Spleen (tissue), 11 donors: Measurements from ENCODE around the gene UTS2B. TPM values are rescaled to one million over a fixed set of nuclear protein-coding genes. Genes with fewer than 3 reads are reported as not detected.

ENCODE experiments used
- DNase-seq: peaks from one replicate; pipeline ENCODE4 v3.0.0-alpha.2; 2020
- H3K27ac ChIP-seq, 8 donors: fragments of 200-600 bp; sonication (generic) in 7 of 8; 1 replicate in 4 of 8; 2 replicates in 4 of 8; pipeline versions ENCODE4 v1.5.0 to v1.8.0; 2016 to 2021; ENCODE audit warnings: inconsistent platforms in 4 of 8, mild to moderate bottlenecking in 4 of 8, moderate library complexity in 1 of 8
- H3K27me3 ChIP-seq, 7 donors: fragments of 200-600 bp; sonication (generic) in 6 of 7; replicated peaks in 1 of 7; 1 replicate in 4 of 7; 2 replicates in 3 of 7; pipeline versions ENCODE4 v1.5.0 to v1.8.0; 2016 to 2021; ENCODE audit warnings: inconsistent platforms in 3 of 7, mild to moderate bottlenecking in 1 of 7
- H3K36me3 ChIP-seq, 6 donors: fragments of 200-600 bp; sonication (generic) in 5 of 6; 1 replicate in 4 of 6; 2 replicates in 2 of 6; pipeline versions ENCODE4 v1.5.0 to v1.8.0; 2016 to 2021; ENCODE audit warnings: inconsistent platforms in 2 of 6
- H3K4me1 ChIP-seq, 6 donors: fragments of 200-600 bp; sonication (generic) in 5 of 6; 1 replicate in 3 of 6; 2 replicates in 3 of 6; pipeline versions ENCODE4 v1.5.0 to v1.8.0; 2016 to 2021; ENCODE audit warnings: inconsistent platforms in 3 of 6
- H3K4me3 ChIP-seq, 8 donors: fragments of 200-600 bp; sonication (generic) in 7 of 8; 1 replicate in 4 of 8; 2 replicates in 4 of 8; pipeline versions ENCODE4 v1.5.0 to v1.8.0; 2016 to 2021; ENCODE audit warnings: inconsistent platforms in 4 of 8, mild to moderate bottlenecking in 4 of 8, moderate library complexity in 2 of 8
- H3K9me3 ChIP-seq, 8 donors: fragments of 200-600 bp; sonication (generic) in 7 of 8; 1 replicate in 4 of 8; 2 replicates in 4 of 8; pipeline versions ENCODE4 v1.5.0 to v1.8.0; 2016 to 2021; ENCODE audit warnings: inconsistent platforms in 4 of 8
- CTCF ChIP-seq, 11 experiments: fragments of 200-600 bp in 7 of 11; fragments of 450-650 bp in 4 of 11; sonication (generic) in 4 of 11; IDR thresholded peaks in 8 of 11; conservative IDR thresholded peaks in 3 of 11; 1 replicate in 7 of 11; 2 replicates in 4 of 11; pipeline versions ENCODE4 v1.4.0 to v1.8.0; 2016 to 2021; ENCODE audit warnings: antibody characterized with exemption in 11 of 11, inconsistent platforms in 4 of 11, mild to moderate bottlenecking in 1 of 11
- POLR2A ChIP-seq, 3 donors: fragments of 450-650 bp; IDR thresholded peaks; one replicate each; pipeline ENCODE4 v1.5.1; 2017; ENCODE audit warnings: antibody characterized with exemption in 3 of 3, mild to moderate bottlenecking in 1 of 3
- POLR2AphosphoS5 ChIP-seq, 3 donors: sonication (generic); formaldehyde crosslinking; IDR thresholded peaks; one replicate each; pipeline ENCODE4 v1.5.1; 2017; ENCODE audit warnings: antibody characterized with exemption in 3 of 3
- WGBS, 5 donors: extraction: QIAGEN DNeasy Blood & Tissue Kit in 3 of 5; methylation state at CpG; one replicate each; pipeline versions ENCODE4 v1.1.5 to v1.1.7; 2013 to 2018; 5-methylcytosine and 5-hydroxymethylcytosine counted together
- intact Hi-C: fragments of 100-400 bp; cut with DNase I; formaldehyde crosslinking; loops from one replicate; pipeline ENCODE4 v1.15.0; 2023; ENCODE audit warnings: low total_unique reads
- polyA plus RNA-seq, 3 donors: library from polyadenylated mRNA; stranded (reverse); fragments of 200-250 nt; gene quantifications; one replicate each; pipeline ENCODE4 v1.2.1, GENCODE V29; 2013
- total RNA-seq, 7 donors: library from RNA; depleted of rRNA in 3 of 7; stranded (reverse); fragments of >200 nt in 3 of 7; fragmentation: NEBNext Ultra II Directional in 4 of 7; extraction: Animal tissue kit (Norgen Biotek cat#: 25700) in 4 of 7; gene quantifications; one replicate each; pipeline versions ENCODE4 v1.1.0 to v1.2.1, GENCODE V29; 2016 to 2021
- donor health status: healthy with polysubstance abuse.
- donor health status: DM: no; HTN: no; CAD: no; lungs with moderate emphysema.
- donor health status: DM: no; HTN: no; CAD: no.
- donor health status: Bipolar disorder and iron deficiency.
- donor health status: healthy.
- donor health status: DM: no; HTN: no; CAD: no.
- donor health status: DM: yes; HTN: yes; CAD: no.

The UTS2B gene
- total and polyA plus RNA-seq, 10 donors = 0.20 to 3.2 (median 0.54) TPM; not detected in 1

- Histone ChIP-seq H3K4me1 (peaks cover 26 to 100% (median 85%) of the 10 kb centered on the region in 6 donors), H3K27ac (no peak overlapping the region), H3K4me3 (no peak overlapping the region), H3K9me3 (no peaks in the 10 kb centered on the region), H3K27me3 (no peaks in the 10 kb centered on the region), H3K36me3 (no peaks in the 10 kb centered on the region)
- TF ChIP-seq CTCF (IDR thresholded peaks at IDR 0.05 in 8 of 11, conservative IDR thresholded peaks at IDR 0.05 in 3 of 11) (no peak), POLR2A (IDR thresholded peaks at IDR 0.05) (no peak), POLR2AphosphoS5 (IDR thresholded peaks at IDR 0.05) (no peak)
- intact Hi-C loops = no loop called here
- no peak for DNase-seq
- 54 to 82% (median 72%) methylated on average over 2 of the region's 2 CpGs for WGBS, 5 donors
These were observed 6.5 kb upstream of the UTS2B start for GRCh38 chr3:191336833-191337232.

- Histone ChIP-seq H3K27ac (peak overlapping the region in 4 of 8 donors; percentile 0 to 39 (median 12)), H3K9me3 (no peaks in the 10 kb centered on the region), H3K27me3 (peaks cover 0 to 4% (median 0%) of the 10 kb centered on the region in 7 donors), H3K4me3 (no peak overlapping the region), H3K36me3 (no peaks in the 10 kb centered on the region), H3K4me1 (peaks cover 19 to 92% (median 80%) of the 10 kb centered on the region in 6 donors)
- DNase-seq = no peak
- 67 to 80% (median 73%) methylated on average over 4 of the region's 4 CpGs for WGBS, 5 donors
- TF ChIP-seq CTCF (IDR thresholded peaks at IDR 0.05 in 8 of 11, conservative IDR thresholded peaks at IDR 0.05 in 3 of 11) = no peak
- TF ChIP-seq POLR2AphosphoS5 (IDR thresholded peaks at IDR 0.05) = no peak
- TF ChIP-seq POLR2A (IDR thresholded peaks at IDR 0.05) = no peak
- intact Hi-C loops = no loop called here
These were observed 4.1 kb upstream of the UTS2B start for GRCh38 chr3:191334346-191334893.

- Histone ChIP-seq H3K36me3 (no peaks in the 10 kb centered on the region), H3K9me3 (no peaks in the 10 kb centered on the region), H3K27me3 (peaks cover 0 to 10% (median 0%) of the 10 kb centered on the region in 7 donors), H3K4me1 (peaks cover 19 to 90% (median 76%) of the 10 kb centered on the region in 6 donors), H3K4me3 (peak overlapping the region in 2 of 8 donors; percentile 76 to 90), H3K27ac (peak overlapping the region in 3 of 8 donors; percentile 93 to 98 (median 97))
- no peak for DNase-seq
- WGBS, 5 donors = 77 to 90% (median 89%) methylated on average over 3 of the region's 3 CpGs
- TF ChIP-seq POLR2A (IDR thresholded peaks at IDR 0.05) = no peak
- TF ChIP-seq CTCF (IDR thresholded peaks at IDR 0.05 in 8 of 11, conservative IDR thresholded peaks at IDR 0.05 in 3 of 11) = no peak
- no peak for TF ChIP-seq POLR2AphosphoS5 (IDR thresholded peaks at IDR 0.05)
- intact Hi-C loops = no loop called here
These were observed 3.1 kb upstream of the UTS2B start for GRCh38 chr3:191333298-191333880.

- H3K4me3 ChIP-seq = peak overlapping the region; percentile 51 to 90 (median 64)
- intact Hi-C loops = no loop called here
- H3K4me1 ChIP-seq = peaks cover 25 to 80% (median 68%) of the 10 kb centered on the region in 6 donors
- no peak for DNase-seq
- H3K9me3 ChIP-seq = no peaks in the 10 kb centered on the region
- no peaks in the 10 kb centered on the region for H3K36me3 ChIP-seq
- peak overlapping the region; percentile 8 to 98 (median 96) for H3K27ac ChIP-seq
- WGBS, 5 donors = 50 to 72% (median 62%) methylated on average over 3 of the region's 3 CpGs
- H3K27me3 ChIP-seq = peaks cover 0 to 10% (median 0%) of the 10 kb centered on the region in 7 donors
- TF ChIP-seq CTCF (IDR thresholded peaks at IDR 0.05 in 8 of 11, conservative IDR thresholded peaks at IDR 0.05 in 3 of 11) = no peak
These were observed 1.1 kb upstream of the UTS2B start for GRCh38 chr3:191331388-191331787.
